Measurements from ENCODE around the gene PEMT.

GRCh38 chr17:17508646-17509591 lies 82.6 kb downstream of the PEMT start:
- TF ChIP-seq MAFK (IDR thresholded peaks at IDR 0.05; ENCODE audit: low read depth, low read length) (no peak), MXI1 (IDR thresholded peaks at IDR 0.05; ENCODE audit: borderline replicate concordance, low read depth, low read length) (no peak), CTCF (conservative IDR thresholded peaks at IDR 0.05; ENCODE audit: low read depth, low read length) (no peak), CHD1 (IDR thresholded peaks at IDR 0.05; ENCODE audit: low read depth, low read length) (no peak), USF2 (IDR thresholded peaks at IDR 0.05; ENCODE audit: low read depth, low read length) (no peak), MAZ (IDR thresholded peaks at IDR 0.05; ENCODE audit: borderline replicate concordance, low read depth, low read length) (no peak), RAD21 (IDR thresholded peaks at IDR 0.05; ENCODE audit: low read length) (no peak), SMC3 (IDR thresholded peaks at IDR 0.05; ENCODE audit: low read depth, low read length) (no peak)

All from IMR-90 (cell line).